GM10266 (cell line): Measurements from ENCODE around the gene NEK11.

Experiments used
- DNase-seq: peaks from one replicate; pipeline ENCODE4 v3.0.0; 2012; ENCODE audit errors: extremely low spot score
- TF ChIP-seq, protein P1 (sequence below): IDR thresholded peaks from 2 replicates; pipeline ENCODE4 v1.5.1; 2012; ENCODE audit warnings: mild to moderate bottlenecking, low read depth; ENCODE audit not compliant: control insufficient read depth, insufficient read depth; ENCODE audit errors: missing control alignments

Gene NEK11

DNA sequence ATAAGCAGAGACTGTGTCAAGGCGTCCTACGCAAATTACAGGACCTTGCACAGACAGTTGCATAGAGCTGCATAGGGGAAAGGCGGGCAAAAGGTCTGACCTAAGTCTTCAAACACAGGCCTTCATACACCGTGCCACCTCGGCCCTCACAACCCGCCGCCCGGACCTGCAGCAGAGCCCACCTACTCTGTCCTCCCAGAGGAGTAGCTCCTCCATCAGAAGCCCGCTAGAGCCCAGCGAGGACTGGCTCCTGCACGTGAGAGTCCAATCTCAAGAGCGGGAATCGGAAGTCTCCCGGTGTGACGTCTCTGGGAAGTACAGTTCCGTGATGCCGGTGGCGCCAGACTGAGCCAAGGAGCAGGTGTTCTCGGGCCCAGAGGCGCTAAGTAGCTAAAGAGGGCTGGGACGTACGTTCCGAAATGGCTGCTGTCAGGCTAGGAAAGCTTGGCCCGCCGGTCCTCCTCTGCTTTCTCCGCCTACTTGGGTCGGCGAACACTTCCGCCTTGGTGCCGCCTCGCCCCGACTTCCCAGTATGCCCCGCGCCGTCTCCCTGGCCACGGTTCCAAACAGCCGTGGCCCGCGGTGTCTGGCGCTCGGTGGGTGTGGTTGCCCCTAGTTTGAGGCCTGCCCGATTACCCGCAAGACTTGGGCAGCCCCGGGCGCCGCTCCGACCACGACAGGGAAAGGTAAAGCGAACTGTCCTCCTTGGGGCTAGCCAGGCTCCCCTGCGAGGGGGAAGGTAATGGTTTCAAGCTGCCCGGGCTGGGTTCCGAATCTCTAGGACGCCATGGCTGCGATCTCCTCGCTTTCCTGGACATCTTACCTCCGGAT lies at the start of gene NEK11, which contains the start of gene ASTE1:
NEK11 (plus strand) TSS at position 557 of the 831 bp plus-strand sequence. CDS start 2,832 bp downstream, outside the sequence.
ASTE1 (minus strand) TSS at position 505 of the 831 bp plus-strand sequence. CDS start 1,519 bp downstream, outside the sequence.
- TF ChIP-seq, protein P1, sequence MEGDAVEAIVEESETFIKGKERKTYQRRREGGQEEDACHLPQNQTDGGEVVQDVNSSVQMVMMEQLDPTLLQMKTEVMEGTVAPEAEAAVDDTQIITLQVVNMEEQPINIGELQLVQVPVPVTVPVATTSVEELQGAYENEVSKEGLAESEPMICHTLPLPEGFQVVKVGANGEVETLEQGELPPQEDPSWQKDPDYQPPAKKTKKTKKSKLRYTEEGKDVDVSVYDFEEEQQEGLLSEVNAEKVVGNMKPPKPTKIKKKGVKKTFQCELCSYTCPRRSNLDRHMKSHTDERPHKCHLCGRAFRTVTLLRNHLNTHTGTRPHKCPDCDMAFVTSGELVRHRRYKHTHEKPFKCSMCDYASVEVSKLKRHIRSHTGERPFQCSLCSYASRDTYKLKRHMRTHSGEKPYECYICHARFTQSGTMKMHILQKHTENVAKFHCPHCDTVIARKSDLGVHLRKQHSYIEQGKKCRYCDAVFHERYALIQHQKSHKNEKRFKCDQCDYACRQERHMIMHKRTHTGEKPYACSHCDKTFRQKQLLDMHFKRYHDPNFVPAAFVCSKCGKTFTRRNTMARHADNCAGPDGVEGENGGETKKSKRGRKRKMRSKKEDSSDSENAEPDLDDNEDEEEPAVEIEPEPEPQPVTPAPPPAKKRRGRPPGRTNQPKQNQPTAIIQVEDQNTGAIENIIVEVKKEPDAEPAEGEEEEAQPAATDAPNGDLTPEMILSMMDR: no peak
- peak; percentile 81 for DNase-seq

DNA sequence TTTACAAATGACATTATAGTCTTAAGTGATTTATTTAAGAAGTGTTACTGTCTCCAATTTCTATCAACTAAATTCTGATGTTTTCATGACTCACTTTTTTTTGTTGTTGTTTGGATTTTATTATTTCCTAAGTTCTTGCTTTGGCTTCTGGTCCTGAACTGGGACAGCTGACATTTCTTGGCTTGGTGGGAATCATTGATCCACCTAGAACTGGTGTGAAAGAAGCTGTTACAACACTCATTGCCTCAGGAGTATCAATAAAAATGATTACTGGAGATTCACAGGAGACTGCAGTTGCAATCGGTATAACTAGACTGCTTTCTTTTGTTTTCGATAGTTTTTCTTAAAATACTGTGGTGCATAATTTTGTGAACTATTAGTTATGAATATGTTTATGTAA lies 47.6 kb upstream of the NEK11 start:
- TF ChIP-seq, protein P1: no peak
- no peak for DNase-seq

DNA sequence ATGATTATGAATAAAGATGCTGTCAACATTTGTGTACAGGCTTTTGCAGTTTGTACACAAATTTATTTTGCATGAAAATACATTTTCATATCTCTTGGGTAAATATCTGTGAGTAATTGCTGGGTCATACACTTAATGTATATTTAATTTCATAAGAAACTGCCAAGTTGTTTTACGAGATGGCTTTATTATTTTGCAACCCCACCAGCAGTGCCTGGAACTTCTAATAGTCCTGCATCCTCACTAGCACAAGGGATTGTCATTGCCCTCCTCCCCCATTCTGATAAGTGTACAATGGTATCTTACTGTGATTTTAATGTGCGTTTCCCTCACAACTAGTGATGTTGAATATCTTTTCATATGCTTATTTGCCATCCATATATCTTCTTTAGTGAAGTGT lies 45.2 kb upstream of the NEK11 start:
- no peak for DNase-seq
- TF ChIP-seq, protein P1: no peak

DNA sequence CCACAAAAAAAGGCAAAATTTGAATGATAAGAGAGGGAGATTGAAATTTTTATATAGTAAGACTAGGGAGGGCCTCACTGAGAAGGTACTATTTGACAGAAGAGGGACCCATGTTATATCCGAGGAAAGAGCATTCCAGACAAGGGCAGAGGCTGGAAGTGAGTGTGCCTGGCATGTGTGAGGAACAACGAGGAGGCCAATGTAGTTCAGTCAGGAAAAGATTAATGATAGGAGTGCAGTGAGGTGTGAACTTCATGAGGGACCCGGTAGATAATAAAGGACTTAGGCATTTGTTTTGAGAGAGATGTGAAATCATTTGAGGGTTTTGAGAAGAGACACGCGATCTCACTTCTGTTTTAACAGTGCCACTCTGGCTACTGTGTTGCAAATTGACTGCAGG lies 36.4 kb upstream of the NEK11 start:
- no peak for DNase-seq
- TF ChIP-seq, protein P1: no peak

DNA sequence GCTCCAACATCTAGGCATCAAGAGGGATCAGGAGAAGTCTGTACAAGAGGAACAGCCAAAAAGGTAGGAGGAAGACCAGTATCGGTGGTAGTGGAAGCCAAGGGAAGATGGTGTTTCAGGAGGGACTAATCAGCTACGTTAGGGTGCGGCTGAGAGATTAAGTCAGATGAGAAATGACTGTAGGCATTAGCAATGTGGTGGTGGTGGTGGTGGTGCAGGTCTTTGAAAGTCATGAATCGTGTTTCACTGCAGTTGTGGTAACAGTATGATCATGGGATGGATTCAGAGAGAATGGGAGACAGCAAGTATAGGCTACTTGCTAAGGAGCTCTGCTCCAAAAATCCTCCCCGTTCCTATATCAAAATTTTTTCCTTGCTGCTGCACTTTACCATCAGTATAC lies 35.6 kb upstream of the NEK11 start:
- TF ChIP-seq, protein P1: no peak
- DNase-seq: no peak

DNA sequence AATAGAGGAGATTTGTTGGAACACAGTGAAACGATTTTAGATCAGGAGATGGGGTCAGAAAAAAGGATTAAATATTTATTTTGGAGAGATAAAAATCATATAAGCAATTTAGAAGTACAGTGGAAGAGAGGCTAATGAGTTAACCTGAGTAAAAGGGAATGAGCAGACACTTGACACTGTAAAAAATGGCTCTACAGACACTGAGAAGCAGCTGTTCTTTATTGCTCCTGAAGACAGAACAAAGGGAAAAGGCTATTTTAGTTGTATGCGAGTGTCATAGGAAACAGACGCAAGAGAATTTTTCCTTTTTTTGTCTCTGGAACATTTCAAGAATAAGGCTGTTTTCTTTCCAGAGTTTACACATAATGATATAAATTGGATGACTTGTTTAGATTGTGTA lies 34.3 kb upstream of the NEK11 start:
- DNase-seq: no peak
- TF ChIP-seq, protein P1: no peak

- DNase-seq: no peak
- TF ChIP-seq, protein P1: no peak
Measured at GRCh38 chr3:130997289-130997688, 29.4 kb upstream of the NEK11 start.
